ENCODE results near the gene PRRG4. TPM values are rescaled to one million over a fixed set of nuclear protein-coding genes. Genes with fewer than 3 reads are reported as not detected.

PRRG4 gene
- total and polyA plus RNA-seq, 2 donors (not counting 3 experiments of a cell fraction or from before 2014, with no cell fraction given) = 0.09 TPM; not detected in 1

- FAIRE-seq (no peak), DNase-seq (ENCODE audit: low read depth, low spot score) (no peak)
- H3K36me3 ChIP-seq (ENCODE audit: control insufficient read depth in 2 of 2, extremely low read depth in 1 of 2, insufficient read depth in 2 of 2, low read length in 2 of 2) = no peaks in the 10 kb centered on the region
- CTCF ChIA-PET = interaction anchor here (1.1 to 1.2 kb wide), 3 partner anchors 22 to 54 kb away, joined by 3 to 4 read pairs (median 3); no protein-coding TSS in a partner anchor
- no peaks in the 10 kb centered on the region for H3K79me2 ChIP-seq (ENCODE audit: control insufficient read depth, insufficient read depth, low read length)
- H4K20me1 ChIP-seq (replicated peaks; ENCODE audit: control insufficient read depth, extremely low read depth, insufficient read depth, low read length) = no peaks in the 10 kb centered on the region
- intact Hi-C loops (cut with micrococcal nuclease) = no loop called here
- H3K9me3 ChIP-seq (replicated peaks; ENCODE audit: control insufficient read depth, insufficient read depth, low read length) = no peaks in the 10 kb centered on the region
- dilution Hi-C loops (cut with MboI; ENCODE audit: extremely low pct_ligation_motif_present, low sequenced_read_pairs) = no loop called here
- H3K4me3 ChIP-seq (replicated peaks in 1 of 3; ENCODE audit: insufficient read depth in 1 of 3, low read depth in 1 of 3, low read length in 3 of 3) = no peak overlapping the region
- no TSS peak for BruUV-seq (replicated peaks)
- peaks cover 8% of the 10 kb centered on the region for H3K4me1 ChIP-seq (ENCODE audit: control insufficient read depth, extremely low read depth, insufficient read depth, low read length)
- no peak overlapping the region for H2AFZ ChIP-seq (ENCODE audit: low read depth, low read length)
- no peak overlapping the region for H3K27ac ChIP-seq (ENCODE audit: insufficient read depth, low read depth, low read length)
- no peak overlapping the region for H3K4me2 ChIP-seq (ENCODE audit: insufficient read depth, low read length)
- POLR2A ChIA-PET = no interaction called here
- H3K27me3 ChIP-seq (ENCODE audit: control insufficient read depth in 2 of 2, insufficient read depth in 2 of 2, low read length in 2 of 2) = peaks cover 22 to 35% of the 10 kb centered on the region in 2 experiments
- TF ChIP-seq FOS (IDR thresholded peaks at IDR 0.05; ENCODE audit: borderline replicate concordance, insufficient read depth, low read length) = no peak
- H3K9ac ChIP-seq (replicated peaks; ENCODE audit: extremely low read depth, insufficient read depth, low read length) = no peak overlapping the region
- H3K9me1 ChIP-seq (replicated peaks; ENCODE audit: control insufficient read depth, extremely low read depth, insufficient read depth, low read length) = no peaks in the 10 kb centered on the region
Observed at GRCh38 chr11:32831221-32831620, 1.5 kb downstream of the PRRG4 start.

GRCh38 chr11:32833921-32834320 lies 4.2 kb downstream of the PRRG4 start:
- no peak overlapping the region for H3K4me2 ChIP-seq (ENCODE audit: insufficient read depth, low read length)
- H3K36me3 ChIP-seq (ENCODE audit: control insufficient read depth in 2 of 2, extremely low read depth in 1 of 2, insufficient read depth in 2 of 2, low read length in 2 of 2) = no peaks in the 10 kb centered on the region
- intact Hi-C loops (cut with micrococcal nuclease) (no loop called here), dilution Hi-C loops (cut with MboI; ENCODE audit: extremely low pct_ligation_motif_present, low sequenced_read_pairs) (no loop called here)
- peaks cover 8% of the 10 kb centered on the region for H3K4me1 ChIP-seq (ENCODE audit: control insufficient read depth, extremely low read depth, insufficient read depth, low read length)
- ChIA-PET CTCF (interaction anchor here (1.4 kb wide), 1 partner anchor 24 kb away, joined by 7 read pairs; no protein-coding TSS in a partner anchor), POLR2A (no interaction called here)
- H3K9me1 ChIP-seq (replicated peaks; ENCODE audit: control insufficient read depth, extremely low read depth, insufficient read depth, low read length) = no peaks in the 10 kb centered on the region
- no peaks in the 10 kb centered on the region for H3K79me2 ChIP-seq (ENCODE audit: control insufficient read depth, insufficient read depth, low read length)
- H3K27me3 ChIP-seq (ENCODE audit: control insufficient read depth in 2 of 2, insufficient read depth in 2 of 2, low read length in 2 of 2) = peaks cover 16 to 30% of the 10 kb centered on the region in 2 experiments
- H3K9me3 ChIP-seq (replicated peaks; ENCODE audit: control insufficient read depth, insufficient read depth, low read length) = no peaks in the 10 kb centered on the region
- no peaks in the 10 kb centered on the region for H4K20me1 ChIP-seq (replicated peaks; ENCODE audit: control insufficient read depth, extremely low read depth, insufficient read depth, low read length)
- no peak overlapping the region for H3K4me3 ChIP-seq (replicated peaks in 1 of 3; ENCODE audit: insufficient read depth in 1 of 3, low read depth in 1 of 3, low read length in 3 of 3)
- no TSS peak for BruUV-seq (replicated peaks)
- H3K27ac ChIP-seq (ENCODE audit: insufficient read depth, low read depth, low read length) = no peak overlapping the region
- FAIRE-seq (no peak), DNase-seq (ENCODE audit: low read depth, low spot score) (no peak)
- H3K9ac ChIP-seq (replicated peaks; ENCODE audit: extremely low read depth, insufficient read depth, low read length) = no peak overlapping the region
- H2AFZ ChIP-seq (ENCODE audit: low read depth, low read length) = no peak overlapping the region
- no peak for TF ChIP-seq GATA2 (IDR thresholded peaks at IDR 0.05; ENCODE audit: insufficient read depth, insufficient read length, low read depth, low read length)
- no peak for TF ChIP-seq MYC (IDR thresholded peaks at IDR 0.05; ENCODE audit: low read depth, low read length)
- TF ChIP-seq JUN (IDR thresholded peaks at IDR 0.05; ENCODE audit: borderline replicate concordance, insufficient read depth, insufficient read length, low read depth) = no peak
- TF ChIP-seq MAX (IDR thresholded peaks at IDR 0.05; ENCODE audit: insufficient read depth, insufficient read length) = no peak
- TF ChIP-seq CTCF (IDR thresholded peaks at IDR 0.05; ENCODE audit: extremely low read depth in 1 of 2, insufficient read depth in 1 of 2, low read depth in 1 of 2, low read length in 2 of 2) = no peak
